Right lobe of liver (tissue), 4 donors: ENCODE results near the gene SPOCK1.

ENCODE experiments used
- CTCF ChIP-seq, 4 donors: fragments of 200-600 bp in 3 of 4; fragments of 450-650 bp in 1 of 4; IDR thresholded peaks; one replicate each; pipeline versions ENCODE4 v1.5.1 to v1.8.0; 2016 to 2022; ENCODE audit warnings: antibody characterized with exemption in 4 of 4, mild to moderate bottlenecking in 2 of 4
- POLR2A ChIP-seq: fragments of 450-650 bp; IDR thresholded peaks from one replicate; pipeline ENCODE4 v1.6.1; 2017; ENCODE audit warnings: antibody characterized with exemption, mild to moderate bottlenecking
- donor health status: DM: no; HTN: no; CAD: no.
- donor health status: DM: no; HTN: no; CAD: no.
- donor health status: DM: no; HTN: yes; CAD: no.

- TF ChIP-seq CTCF (IDR thresholded peaks at IDR 0.05) (no peak), POLR2A (no peak)
Observed at GRCh38 chr5:137191179-137191578, 307.9 kb downstream of the SPOCK1 start.
